22Rv1 (cell line): ENCODE measurements around the gene HS6ST3.

Experiments used
- H3K27ac ChIP-seq: fragments of 450-650 bp; 2 replicates; pipeline ENCODE4 v1.5.1; 2017
- CTCF ChIP-seq: fragments of 450-650 bp; IDR thresholded peaks from 2 replicates; pipeline ENCODE4 v1.5.1; 2017; ENCODE audit warnings: mild to moderate bottlenecking
- ZFX ChIP-seq: fragments of 450-650 bp; IDR thresholded peaks from 2 replicates; pipeline ENCODE4 v1.6.1; 2017; ENCODE audit warnings: antibody characterized with exemption, borderline replicate concordance

The HS6ST3 gene

GRCh38 chr13:96082640-96083039 is 7.3 kb upstream of the HS6ST3 start:
- no peak for TF ChIP-seq CTCF
- no peak for TF ChIP-seq ZFX
- no peak overlapping the region for H3K27ac ChIP-seq

GRCh38 chr13:96086736-96087135 is 3.2 kb upstream of the HS6ST3 start:
- no peak overlapping the region for H3K27ac ChIP-seq
- TF ChIP-seq ZFX (no peak), CTCF (no peak)

- no peak for TF ChIP-seq ZFX
Measured at GRCh38 chr13:96089139-96089538, 768 bp upstream of the HS6ST3 start.

GRCh38 chr13:96090240-96091101 is 564 bp downstream of the HS6ST3 start:
- TF ChIP-seq ZFX (no peak), CTCF (no peak)
- H3K27ac ChIP-seq, result no peak overlapping the region

More at GRCh38 chr13:96089139-96089538, 768 bp upstream of the HS6ST3 start:
- H3K27ac ChIP-seq, result no peak overlapping the region

- TF ChIP-seq ZFX (no peak), CTCF (no peak)
- H3K27ac ChIP-seq, result no peak overlapping the region
Measured at GRCh38 chr13:96091164-96092117, 1.5 kb downstream of the HS6ST3 start.

- no peak overlapping the region for H3K27ac ChIP-seq
- TF ChIP-seq ZFX, result no peak
- no peak for TF ChIP-seq CTCF
Measured at GRCh38 chr13:96093296-96094006, 3.5 kb downstream of the HS6ST3 start.

- TF ChIP-seq CTCF, result no peak
- TF ChIP-seq ZFX, result no peak
- H3K27ac ChIP-seq, result no peak overlapping the region
Measured at GRCh38 chr13:96100457-96101220, 10.7 kb downstream of the HS6ST3 start.
